Parathyroid adenoma (tissue), 2 donors: ENCODE data around the gene CD200R1L.

Experiments used
- H2AFZ ChIP-seq: fragments of 300-600 bp; sonication (generic); one replicate; pipeline ENCODE4 v1.7.0; 2017; ENCODE audit warnings: antibody characterized with exemption, mild to moderate bottlenecking
- H3K27ac ChIP-seq: fragments of 300-600 bp; sonication (generic); one replicate; pipeline ENCODE4 v1.7.0; 2017
- H3K27me3 ChIP-seq: fragments of 300-600 bp; sonication (generic); one replicate; pipeline ENCODE4 v1.7.0; 2017; ENCODE audit warnings: low read length; ENCODE audit not compliant: control insufficient read depth, insufficient read depth
- H3K36me3 ChIP-seq: fragments of 300-600 bp; sonication (generic); one replicate; pipeline ENCODE4 v1.7.0; 2017; ENCODE audit warnings: low read length; ENCODE audit not compliant: control insufficient read depth, insufficient read depth
- H3K4me1 ChIP-seq: fragments of 300-600 bp; sonication (generic); one replicate; pipeline ENCODE4 v1.7.0; 2017; ENCODE audit warnings: control low read depth
- H3K4me2 ChIP-seq: fragments of 300-600 bp; sonication (generic); one replicate; pipeline ENCODE4 v1.7.0; 2017; ENCODE audit warnings: low read length
- H3K4me3 ChIP-seq: fragments of 300-600 bp; sonication (generic); one replicate; pipeline ENCODE4 v1.7.0; 2017; ENCODE audit warnings: low read depth, low read length
- H3K79me2 ChIP-seq: fragments of 300-600 bp; sonication (generic); one replicate; pipeline ENCODE4 v1.7.0; 2017; ENCODE audit warnings: control low read depth
- H3K9ac ChIP-seq: fragments of 300-600 bp; sonication (generic); one replicate; pipeline ENCODE4 v1.7.0; 2017; ENCODE audit warnings: mild to moderate bottlenecking
- H3K9me3 ChIP-seq: fragments of 300-600 bp; sonication (generic); one replicate; pipeline ENCODE4 v1.7.0; 2017; ENCODE audit warnings: low read length; ENCODE audit not compliant: control insufficient read depth
- CTCF ChIP-seq: fragments of 300-600 bp; sonication (generic); IDR thresholded peaks from one replicate; pipeline ENCODE4 v1.7.0; 2017; ENCODE audit warnings: antibody characterized with exemption, mild to moderate bottlenecking
- donor health status: primary hyperparathyroidism.

CD200R1L gene

GRCh38 chr3:112881891-112882290, 35.2 kb upstream of the CD200R1L start:
- Histone ChIP-seq H3K27me3 (no peaks in the 10 kb centered on the region), H3K4me2 (no peak overlapping the region), H3K9me3 (no peaks in the 10 kb centered on the region), H3K4me3 (no peak overlapping the region), H3K27ac (no peak overlapping the region), H3K36me3 (no peaks in the 10 kb centered on the region), H3K79me2 (no peaks in the 10 kb centered on the region), H3K9ac (no peak overlapping the region), H2AFZ (no peak overlapping the region), H3K4me1 (no peaks in the 10 kb centered on the region)
- no peak for TF ChIP-seq CTCF

GRCh38 chr3:112875561-112875960, 28.9 kb upstream of the CD200R1L start:
- Histone ChIP-seq H3K9me3 (no peaks in the 10 kb centered on the region), H2AFZ (no peak overlapping the region), H3K4me3 (no peak overlapping the region), H3K36me3 (no peaks in the 10 kb centered on the region), H3K4me2 (no peak overlapping the region), H3K27ac (no peak overlapping the region), H3K4me1 (no peaks in the 10 kb centered on the region), H3K9ac (no peak overlapping the region), H3K27me3 (no peaks in the 10 kb centered on the region), H3K79me2 (no peaks in the 10 kb centered on the region)
- TF ChIP-seq CTCF, result no peak

- no peak overlapping the region for H3K4me3 ChIP-seq
- no peak for TF ChIP-seq CTCF
- H3K4me2 ChIP-seq, result no peak overlapping the region
- H3K27ac ChIP-seq, result no peak overlapping the region
- H3K4me1 ChIP-seq, result no peaks in the 10 kb centered on the region
- H3K36me3 ChIP-seq, result no peaks in the 10 kb centered on the region
- H3K27me3 ChIP-seq, result no peaks in the 10 kb centered on the region
- no peaks in the 10 kb centered on the region for H3K79me2 ChIP-seq
- H3K9me3 ChIP-seq, result no peaks in the 10 kb centered on the region
- H2AFZ ChIP-seq, result no peak overlapping the region
- no peak overlapping the region for H3K9ac ChIP-seq
These were observed 28.1 kb upstream of the CD200R1L start for GRCh38 chr3:112874725-112875124.

GRCh38 chr3:112873632-112874031, 27.0 kb upstream of the CD200R1L start:
- no peaks in the 10 kb centered on the region for H3K36me3 ChIP-seq
- no peak for TF ChIP-seq CTCF
- H3K9ac ChIP-seq, result no peak overlapping the region
- H3K27me3 ChIP-seq, result no peaks in the 10 kb centered on the region
- no peak overlapping the region for H2AFZ ChIP-seq
- H3K4me3 ChIP-seq, result no peak overlapping the region
- H3K27ac ChIP-seq, result no peak overlapping the region
- no peaks in the 10 kb centered on the region for H3K9me3 ChIP-seq
- no peaks in the 10 kb centered on the region for H3K4me1 ChIP-seq
- H3K4me2 ChIP-seq, result no peak overlapping the region
- H3K79me2 ChIP-seq, result no peaks in the 10 kb centered on the region

- no peak overlapping the region for H3K4me3 ChIP-seq
- H3K4me1 ChIP-seq, result no peaks in the 10 kb centered on the region
- no peaks in the 10 kb centered on the region for H3K9me3 ChIP-seq
- H3K4me2 ChIP-seq, result no peak overlapping the region
- no peaks in the 10 kb centered on the region for H3K36me3 ChIP-seq
- H3K27ac ChIP-seq, result no peak overlapping the region
- no peak overlapping the region for H2AFZ ChIP-seq
- no peaks in the 10 kb centered on the region for H3K79me2 ChIP-seq
- no peak overlapping the region for H3K9ac ChIP-seq
- H3K27me3 ChIP-seq, result no peaks in the 10 kb centered on the region
- no peak for TF ChIP-seq CTCF
These were observed 25.1 kb upstream of the CD200R1L start for GRCh38 chr3:112871735-112872134.
